ENCODE measurements around the gene C6orf89. TPM values are rescaled to one million over a fixed set of nuclear protein-coding genes. Genes with fewer than 3 reads are reported as not detected.

The C6orf89 gene
- total RNA-seq, 1 donor from 2014 or later: 32.3 TPM

DNA sequence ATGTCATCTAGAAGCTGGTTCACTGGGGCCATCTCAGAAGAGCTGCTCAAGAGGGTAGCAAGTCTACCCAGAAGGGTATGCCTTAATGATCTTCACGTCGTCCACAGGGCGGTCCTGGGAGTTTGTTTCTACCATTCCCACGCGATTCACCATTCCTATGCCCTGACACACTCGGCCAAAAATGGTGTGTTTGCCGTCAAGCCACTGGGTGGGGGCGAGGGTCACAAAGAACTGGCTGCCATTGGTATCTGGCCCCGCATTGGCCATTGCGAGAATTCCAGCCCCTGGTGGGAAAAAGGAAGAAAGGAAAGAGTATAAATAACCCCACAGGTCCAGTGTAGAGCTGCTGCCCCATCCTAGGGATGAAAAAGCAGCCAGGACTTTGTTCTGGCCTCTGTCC, 30.0 kb upstream of the C6orf89 start:
- H3K4me1 Mint-ChIP-seq: peaks cover 15% of the 10 kb centered on the region
- TF ChIP-seq, protein P1, sequence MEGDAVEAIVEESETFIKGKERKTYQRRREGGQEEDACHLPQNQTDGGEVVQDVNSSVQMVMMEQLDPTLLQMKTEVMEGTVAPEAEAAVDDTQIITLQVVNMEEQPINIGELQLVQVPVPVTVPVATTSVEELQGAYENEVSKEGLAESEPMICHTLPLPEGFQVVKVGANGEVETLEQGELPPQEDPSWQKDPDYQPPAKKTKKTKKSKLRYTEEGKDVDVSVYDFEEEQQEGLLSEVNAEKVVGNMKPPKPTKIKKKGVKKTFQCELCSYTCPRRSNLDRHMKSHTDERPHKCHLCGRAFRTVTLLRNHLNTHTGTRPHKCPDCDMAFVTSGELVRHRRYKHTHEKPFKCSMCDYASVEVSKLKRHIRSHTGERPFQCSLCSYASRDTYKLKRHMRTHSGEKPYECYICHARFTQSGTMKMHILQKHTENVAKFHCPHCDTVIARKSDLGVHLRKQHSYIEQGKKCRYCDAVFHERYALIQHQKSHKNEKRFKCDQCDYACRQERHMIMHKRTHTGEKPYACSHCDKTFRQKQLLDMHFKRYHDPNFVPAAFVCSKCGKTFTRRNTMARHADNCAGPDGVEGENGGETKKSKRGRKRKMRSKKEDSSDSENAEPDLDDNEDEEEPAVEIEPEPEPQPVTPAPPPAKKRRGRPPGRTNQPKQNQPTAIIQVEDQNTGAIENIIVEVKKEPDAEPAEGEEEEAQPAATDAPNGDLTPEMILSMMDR (conservative IDR thresholded peaks at IDR 0.05): no peak
- peaks cover 12% of the 10 kb centered on the region for H3K36me3 Mint-ChIP-seq (ENCODE audit: low read depth)
- no peak overlapping the region for H3K27ac Mint-ChIP-seq (ENCODE audit: unreplicated experiment)
- no peaks in the 10 kb centered on the region for H3K27me3 Mint-ChIP-seq (ENCODE audit: low read depth)
- H3K4me3 Mint-ChIP-seq: no peak overlapping the region
- H3K9me3 Mint-ChIP-seq: no peaks in the 10 kb centered on the region
- DNase-seq (ENCODE audit: low read depth, low spot score): no peak

DNA sequence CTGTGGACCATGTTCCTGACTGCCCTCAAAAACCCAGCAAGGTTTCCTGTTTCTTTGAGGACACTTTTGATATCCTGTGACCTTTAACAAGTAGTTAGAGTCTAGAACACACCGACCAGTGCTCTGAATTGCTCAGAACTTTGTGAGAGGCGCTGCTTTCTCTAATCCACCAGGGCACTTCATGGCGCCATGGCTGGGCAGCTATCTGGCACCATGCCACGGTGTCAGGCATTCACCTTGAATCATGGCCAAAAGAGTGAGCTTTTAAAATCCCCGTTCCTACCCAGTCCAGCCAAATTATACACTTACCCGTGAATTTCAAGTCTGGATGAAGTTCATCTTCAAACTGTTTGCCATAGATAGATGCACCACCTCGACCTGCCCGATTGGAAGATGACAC, 29.5 kb upstream of the C6orf89 start:
- no peak for DNase-seq (ENCODE audit: low read depth, low spot score)
- no peak overlapping the region for H3K27ac Mint-ChIP-seq (ENCODE audit: unreplicated experiment)
- H3K27me3 Mint-ChIP-seq (ENCODE audit: low read depth): no peaks in the 10 kb centered on the region
- H3K4me3 Mint-ChIP-seq: no peak overlapping the region
- TF ChIP-seq, protein P1 (conservative IDR thresholded peaks at IDR 0.05): no peak
- H3K4me1 Mint-ChIP-seq: peaks cover 10% of the 10 kb centered on the region
- no peaks in the 10 kb centered on the region for H3K9me3 Mint-ChIP-seq
- H3K36me3 Mint-ChIP-seq (ENCODE audit: low read depth): peaks cover 8% of the 10 kb centered on the region

DNA sequence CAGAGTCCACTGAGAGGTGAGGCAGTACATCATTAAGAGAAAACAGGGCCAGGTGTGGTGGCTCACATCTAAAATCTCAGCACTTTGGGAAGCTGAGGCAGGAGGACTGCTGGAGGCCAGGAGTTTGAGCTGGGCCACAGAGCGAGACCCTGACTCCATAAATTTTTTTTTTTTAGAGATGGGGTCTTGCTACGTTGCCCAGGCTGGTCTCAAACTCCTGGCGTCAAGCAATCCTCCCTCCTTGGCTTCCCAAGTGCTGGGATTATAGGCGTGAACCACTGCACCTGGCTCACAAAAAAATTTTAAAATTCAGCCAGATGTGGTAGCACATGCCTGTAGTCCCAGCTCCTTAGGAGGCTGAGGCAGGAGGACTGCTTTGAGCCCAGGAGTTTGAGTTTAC, 28.4 kb upstream of the C6orf89 start:
- Mint-ChIP-seq H3K9me3 (no peaks in the 10 kb centered on the region), H3K4me1 (peaks cover 9% of the 10 kb centered on the region), H3K4me3 (no peak overlapping the region), H3K27me3 (ENCODE audit: low read depth) (no peaks in the 10 kb centered on the region), H3K36me3 (ENCODE audit: low read depth) (peaks cover 8% of the 10 kb centered on the region), H3K27ac (ENCODE audit: unreplicated experiment) (no peak overlapping the region)
- TF ChIP-seq, protein P1 (conservative IDR thresholded peaks at IDR 0.05): no peak
- DNase-seq (ENCODE audit: low read depth, low spot score): no peak

DNA sequence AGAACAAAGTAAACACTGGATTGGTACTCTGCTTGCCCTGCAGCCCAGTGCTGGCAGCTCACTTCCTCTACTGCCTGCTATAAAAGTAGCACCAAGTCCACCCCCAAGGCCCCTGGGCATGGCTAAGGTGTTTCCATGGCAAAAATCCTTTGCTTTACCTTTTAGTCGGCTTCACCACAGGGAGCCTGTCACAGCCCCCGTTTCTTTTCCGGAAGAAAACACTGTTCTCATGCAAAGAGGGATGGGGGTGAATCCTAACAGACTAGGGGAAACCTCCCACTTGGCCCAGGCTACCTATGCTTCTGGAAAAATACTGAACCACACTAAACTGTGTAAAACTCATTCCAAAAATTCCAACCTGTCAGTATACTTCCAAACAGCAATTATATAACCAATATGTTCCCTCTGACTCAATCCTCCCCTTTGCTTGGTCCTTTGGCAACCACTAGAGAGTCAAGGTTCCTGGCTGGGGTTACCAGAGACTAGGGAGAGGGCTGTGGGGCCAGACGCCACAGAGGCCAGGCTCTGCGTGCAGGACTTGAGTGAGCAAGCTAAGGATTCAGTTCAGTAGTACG, 27.3 kb upstream of the C6orf89 start:
- Mint-ChIP-seq H3K27me3 (ENCODE audit: low read depth) (no peaks in the 10 kb centered on the region), H3K4me1 (peaks cover 9% of the 10 kb centered on the region), H3K27ac (ENCODE audit: unreplicated experiment) (peak overlapping the region; percentile 27), H3K9me3 (no peaks in the 10 kb centered on the region), H3K36me3 (ENCODE audit: low read depth) (peaks cover 13% of the 10 kb centered on the region), H3K4me3 (no peak overlapping the region)
- no peak for DNase-seq (ENCODE audit: low read depth, low spot score)
- TF ChIP-seq, protein P1 (conservative IDR thresholded peaks at IDR 0.05): no peak

DNA sequence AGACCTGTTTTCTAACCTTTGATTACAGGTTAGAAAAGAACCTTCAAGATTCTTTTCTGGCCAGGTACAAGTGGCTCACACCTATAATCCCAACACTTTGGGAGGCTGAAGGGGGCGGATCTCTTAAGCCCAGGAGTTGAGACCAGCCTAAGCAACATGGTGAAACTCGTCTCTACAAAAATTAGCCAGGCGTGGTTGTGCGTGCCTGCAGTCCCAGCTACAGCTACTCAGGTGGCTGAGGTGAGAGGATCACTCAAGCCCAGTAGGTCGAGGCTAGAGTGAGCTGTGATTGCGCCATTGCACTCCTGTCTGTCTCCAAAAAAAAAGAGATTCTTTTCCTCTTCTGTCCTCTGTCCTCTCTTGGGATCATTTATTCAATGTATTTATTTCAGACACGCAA, 25.6 kb upstream of the C6orf89 start:
- H3K27ac Mint-ChIP-seq (ENCODE audit: unreplicated experiment): no peak overlapping the region
- H3K4me1 Mint-ChIP-seq: peaks cover 17% of the 10 kb centered on the region
- no peaks in the 10 kb centered on the region for H3K9me3 Mint-ChIP-seq
- peaks cover 15% of the 10 kb centered on the region for H3K36me3 Mint-ChIP-seq (ENCODE audit: low read depth)
- H3K27me3 Mint-ChIP-seq (ENCODE audit: low read depth): no peaks in the 10 kb centered on the region
- no peak overlapping the region for H3K4me3 Mint-ChIP-seq
- TF ChIP-seq, protein P1 (conservative IDR thresholded peaks at IDR 0.05): no peak
- DNase-seq (ENCODE audit: low read depth, low spot score): no peak
